GM19463 (cell line): ENCODE measurements around the gene PDE4A.
"Not testable (repeated sequence)": the region's sequence is repeated elsewhere in the genome, so short reads cannot be mapped to it uniquely, and the experiment has no call there.

Experiments
- ATAC-seq: cut with Tn5 transposase; IDR thresholded peaks from one replicate; pipeline ENCODE4 v1.9.1; 2021; ENCODE audit warnings: mild to moderate bottlenecking, moderate library complexity; ENCODE audit not compliant: unreplicated experiment

PDE4A gene

GRCh38 chr19:10420444-10421239 is at the start of gene PDE4A:
Gene PDE4A, plus strand, starts transcription at chr19:10420538. Its CDS starts 227 bp downstream, at chr19:10420765.
- ATAC-seq, result no peak

- ATAC-seq, result no peak
Measured at GRCh38 chr19:10372690-10373089, 47.6 kb upstream of the PDE4A start.

- ATAC-seq, result no peak
Measured at GRCh38 chr19:10374931-10375330, 45.4 kb upstream of the PDE4A start.

GRCh38 chr19:10377140-10377640 is 43.1 kb upstream of the PDE4A start:
- not testable (repeated sequence) for ATAC-seq

GRCh38 chr19:10378124-10378523 is 42.2 kb upstream of the PDE4A start:
- ATAC-seq, result no peak

GRCh38 chr19:10379880-10380312 is 40.4 kb upstream of the PDE4A start:
- ATAC-seq, result no peak

GRCh38 chr19:10380313-10381102 is 39.8 kb upstream of the PDE4A start, which contains the start of gene TYK2:
Gene TYK2, minus strand, starts transcription at chr19:10380572. Its CDS starts 2,166 bp downstream, at chr19:10378406.
- ATAC-seq, result peak; percentile 96

GRCh38 chr19:10383223-10383499 is 37.2 kb upstream of the PDE4A start:
- ATAC-seq, result not testable (repeated sequence)

GRCh38 chr19:10384580-10384979 is 35.8 kb upstream of the PDE4A start:
- no peak for ATAC-seq

- ATAC-seq, result no peak
Measured at GRCh38 chr19:10388957-10389356, 31.4 kb upstream of the PDE4A start.

GRCh38 chr19:10389863-10390262 is 30.5 kb upstream of the PDE4A start:
- ATAC-seq, result no peak

GRCh38 chr19:10390652-10391286 is 29.6 kb upstream of the PDE4A start:
- ATAC-seq, result no peak

GRCh38 chr19:10392120-10392519 is 28.2 kb upstream of the PDE4A start:
- no peak for ATAC-seq

GRCh38 chr19:10393137-10393536 is 27.2 kb upstream of the PDE4A start:
- no peak for ATAC-seq

GRCh38 chr19:10395003-10395402 is 25.3 kb upstream of the PDE4A start:
- no peak for ATAC-seq

GRCh38 chr19:10395436-10395835 is 24.9 kb upstream of the PDE4A start:
- no peak for ATAC-seq

- ATAC-seq, result no peak
Measured at GRCh38 chr19:10395917-10396316, 24.4 kb upstream of the PDE4A start.

- no peak for ATAC-seq
Measured at GRCh38 chr19:10398819-10399218, 21.5 kb upstream of the PDE4A start.

GRCh38 chr19:10399340-10399739 is 21.0 kb upstream of the PDE4A start:
- ATAC-seq, result not testable (repeated sequence)

- no peak for ATAC-seq
Measured at GRCh38 chr19:10399878-10400277, 20.5 kb upstream of the PDE4A start.

GRCh38 chr19:10402441-10403038 is 17.8 kb upstream of the PDE4A start:
- no peak for ATAC-seq
